HT1080 (cell line): ENCODE data around the gene ADGRA3. TPM values are rescaled to one million over a fixed set of nuclear protein-coding genes. Genes with fewer than 3 reads are reported as not detected.

Experiments
- DNase-seq: peaks from one replicate; pipeline ENCODE4 v3.0.0-alpha.2; 2015; ENCODE audit warnings: low read depth
- total RNA-seq: library from RNA; depleted of rRNA; stranded (reverse); fragments of >200 nt; shearing (Covaris generic); gene quantifications from 2 replicates; pipeline ENCODE4 v1.2.3, GENCODE V29; 2014

The ADGRA3 gene
- total RNA-seq, 1 experiment from 2014 or later = 28.7 TPM

- DNase-seq = no peak
Measured at GRCh38 chr4:22454216-22454838, 61.5 kb downstream of the ADGRA3 start.

- no peak for DNase-seq
Measured at GRCh38 chr4:22444813-22445212, 71.1 kb downstream of the ADGRA3 start.

- no peak for DNase-seq
Measured at GRCh38 chr4:22442956-22443355, 72.9 kb downstream of the ADGRA3 start.

GRCh38 chr4:22440999-22441398 is 74.9 kb downstream of the ADGRA3 start:
- no peak for DNase-seq

GRCh38 chr4:22439947-22440346 is 75.9 kb downstream of the ADGRA3 start:
- no peak for DNase-seq

GRCh38 chr4:22435652-22436051 is 80.2 kb downstream of the ADGRA3 start:
- DNase-seq = no peak

- peak; percentile 48 for DNase-seq
Measured at GRCh38 chr4:22434895-22435294, 81.0 kb downstream of the ADGRA3 start.

- no peak for DNase-seq
Measured at GRCh38 chr4:22430626-22431025, 85.2 kb downstream of the ADGRA3 start.

- no peak for DNase-seq
Measured at GRCh38 chr4:22428441-22428840, 87.4 kb downstream of the ADGRA3 start.

GRCh38 chr4:22427675-22428074 is 88.2 kb downstream of the ADGRA3 start:
- no peak for DNase-seq

GRCh38 chr4:22420291-22420690 is 95.6 kb downstream of the ADGRA3 start:
- no peak for DNase-seq

GRCh38 chr4:22417408-22417807 is 98.5 kb downstream of the ADGRA3 start:
- DNase-seq = peak; percentile 6

GRCh38 chr4:22416403-22416802 is 99.5 kb downstream of the ADGRA3 start:
- no peak for DNase-seq

- DNase-seq = no peak
Measured at GRCh38 chr4:22414833-22415232, 101.0 kb downstream of the ADGRA3 start.

GRCh38 chr4:22413471-22413870 is 102.4 kb downstream of the ADGRA3 start:
- DNase-seq = no peak

GRCh38 chr4:22412013-22412412 is 103.9 kb downstream of the ADGRA3 start:
- no peak for DNase-seq

GRCh38 chr4:22410645-22411247 is 105.1 kb downstream of the ADGRA3 start:
- no peak for DNase-seq

GRCh38 chr4:22408474-22408873 is 107.4 kb downstream of the ADGRA3 start:
- no peak for DNase-seq

- no peak for DNase-seq
Measured at GRCh38 chr4:22407361-22407760, 108.5 kb downstream of the ADGRA3 start.

- DNase-seq = no peak
Measured at GRCh38 chr4:22398671-22399070, 117.2 kb downstream of the ADGRA3 start.

- no peak for DNase-seq
Measured at GRCh38 chr4:22391551-22391950, 124.3 kb downstream of the ADGRA3 start.

- peak; percentile 73 for DNase-seq
Measured at GRCh38 chr4:22389240-22389870, 126.5 kb downstream of the ADGRA3 start.

GRCh38 chr4:22385611-22386011 is 130.3 kb downstream of the ADGRA3 start:
- peak; percentile 82 for DNase-seq
